T-helper 9 cell (primary cell): ENCODE data around the gene HTRA3.
A peak's percentile ranks its signal among the peaks of the same experiment; 100 is the strongest.

Experiments used
- DNase-seq: peaks from one replicate; pipeline ENCODE4 v3.0.0-alpha.2; 2020

Gene HTRA3

GRCh38 chr4:8235224-8235623, 34.3 kb upstream of the HTRA3 start:
- DNase-seq, result no peak

- DNase-seq, result no peak
Measured at GRCh38 chr4:8235686-8236085, 33.9 kb upstream of the HTRA3 start.

GRCh38 chr4:8236106-8236919, 33.2 kb upstream of the HTRA3 start:
- DNase-seq, result no peak

- no peak for DNase-seq
Measured at GRCh38 chr4:8236920-8237195, 32.7 kb upstream of the HTRA3 start.

- DNase-seq, result no peak
Measured at GRCh38 chr4:8237256-8237989, 32.1 kb upstream of the HTRA3 start.

GRCh38 chr4:8238036-8238511, 31.5 kb upstream of the HTRA3 start:
- DNase-seq, result no peak

- no peak for DNase-seq
Measured at GRCh38 chr4:8238515-8239053, 31.0 kb upstream of the HTRA3 start.

GRCh38 chr4:8239226-8239625, 30.3 kb upstream of the HTRA3 start:
- DNase-seq, result no peak

- no peak for DNase-seq
Measured at GRCh38 chr4:8239661-8240060, 29.9 kb upstream of the HTRA3 start.

GRCh38 chr4:8240211-8241041, 29.1 kb upstream of the HTRA3 start:
- DNase-seq, result no peak

- DNase-seq, result no peak
Measured at GRCh38 chr4:8241211-8241779, 28.3 kb upstream of the HTRA3 start.

- DNase-seq, result peak; percentile 83
Measured at GRCh38 chr4:8241895-8242696, 27.5 kb upstream of the HTRA3 start.

GRCh38 chr4:8242782-8243560, 26.6 kb upstream of the HTRA3 start:
- DNase-seq, result no peak

- no peak for DNase-seq
Measured at GRCh38 chr4:8244001-8244757, 25.4 kb upstream of the HTRA3 start.

GRCh38 chr4:8244931-8245460, 24.6 kb upstream of the HTRA3 start:
- DNase-seq, result no peak

- no peak for DNase-seq
Measured at GRCh38 chr4:8245884-8246833, 23.4 kb upstream of the HTRA3 start.

GRCh38 chr4:8247047-8247930, 22.3 kb upstream of the HTRA3 start:
- no peak for DNase-seq

- no peak for DNase-seq
Measured at GRCh38 chr4:8248091-8248490, 21.5 kb upstream of the HTRA3 start.
